Activated CD4-positive, alpha-beta T cell treated with anti-CD3 and anti-CD28 coated beads, Interleukin-2, amount 10 ng/mL, durations not matched to agents 7 days and 5 days (primary cell): ENCODE measurements around the gene MRPS27. TPM values are rescaled to one million over a fixed set of nuclear protein-coding genes. Genes with fewer than 3 reads are reported as not detected.

Experiments
- CTCF ChIA-PET: fragments of 350-600 bp; sonication (Branson Sonifier 250); formaldehyde crosslinking; loops from one replicate; lab custom pipeline; 2021; ENCODE audit warnings: antibody characterized with exemption; lab: Charles Lee
- POLR2A ChIA-PET: fragments of 350-600 bp; sonication (Branson Sonifier 250); formaldehyde crosslinking; loops from one replicate; lab custom pipeline; 2021; ENCODE audit warnings: antibody characterized with exemption; lab: Charles Lee
- DNase-seq: peaks from one replicate; pipeline ENCODE4 v3.0.0-alpha.2; 2020
- H3K27ac Mint-ChIP-seq: one replicate; pipeline ENCODE4 v1.8.0; 2021; ENCODE audit warnings: mild to moderate bottlenecking, moderate library complexity, mixed read lengths
- H3K27me3 Mint-ChIP-seq: one replicate; pipeline ENCODE4 v1.8.0; 2021; ENCODE audit warnings: mixed read lengths
- H3K36me3 Mint-ChIP-seq: one replicate; pipeline ENCODE4 v1.8.0; 2021; ENCODE audit warnings: low read depth, mixed read lengths
- H3K4me1 Mint-ChIP-seq: one replicate; pipeline ENCODE4 v1.8.0; 2021; ENCODE audit warnings: mixed read lengths
- H3K4me3 Mint-ChIP-seq: one replicate; pipeline ENCODE4 v1.8.0; 2021; ENCODE audit warnings: mild to moderate bottlenecking, moderate library complexity, mixed read lengths
- H3K9me3 Mint-ChIP-seq: one replicate; pipeline ENCODE4 v1.8.0; 2021; ENCODE audit warnings: mixed read lengths
- total RNA-seq, 2 experiments: library from RNA; stranded (reverse); gene quantifications; one replicate each; pipeline ENCODE4 v1.2.3, GENCODE V29; 2021

MRPS27 gene
- total RNA-seq, 2 experiments from 2014 or later: 49.2 to 63.4 TPM

- Mint-ChIP-seq H3K27me3 (peaks cover 36% of the 10 kb centered on the region), H3K27ac (no peak overlapping the region)
- CTCF ChIA-PET: no interaction called here
These were observed 124.5 kb downstream of the MRPS27 start for GRCh38 chr5:72195581-72195980.

GRCh38 chr5:72194846-72195245 lies 125.2 kb downstream of the MRPS27 start:
- Mint-ChIP-seq H3K4me1 (peaks cover 9% of the 10 kb centered on the region), H3K9me3 (peaks cover 2% of the 10 kb centered on the region), H3K27me3 (peaks cover 41% of the 10 kb centered on the region), H3K27ac (no peak overlapping the region), H3K4me3 (no peak overlapping the region), H3K36me3 (no peaks in the 10 kb centered on the region)
- ChIA-PET CTCF (no interaction called here), POLR2A (no interaction called here)
- DNase-seq: peak; percentile 27

More at GRCh38 chr5:72195581-72195980, 124.5 kb downstream of the MRPS27 start:
- no peak for DNase-seq
- peaks cover 9% of the 10 kb centered on the region for H3K4me1 Mint-ChIP-seq
- POLR2A ChIA-PET: no interaction called here
- peaks cover 2% of the 10 kb centered on the region for H3K9me3 Mint-ChIP-seq
- H3K36me3 Mint-ChIP-seq: no peaks in the 10 kb centered on the region
- no peak overlapping the region for H3K4me3 Mint-ChIP-seq

- CTCF ChIA-PET: no interaction called here
- peaks cover 2% of the 10 kb centered on the region for H3K9me3 Mint-ChIP-seq
- H3K27me3 Mint-ChIP-seq: peaks cover 50% of the 10 kb centered on the region
- DNase-seq: no peak
- H3K4me1 Mint-ChIP-seq: peaks cover 9% of the 10 kb centered on the region
- H3K27ac Mint-ChIP-seq: no peak overlapping the region
- no peaks in the 10 kb centered on the region for H3K36me3 Mint-ChIP-seq
- no peak overlapping the region for H3K4me3 Mint-ChIP-seq
- POLR2A ChIA-PET: no interaction called here
These were observed 128.6 kb downstream of the MRPS27 start for GRCh38 chr5:72191404-72191803.

- H3K27ac Mint-ChIP-seq: no peak overlapping the region
- no peak overlapping the region for H3K4me3 Mint-ChIP-seq
- H3K27me3 Mint-ChIP-seq: peaks cover 37% of the 10 kb centered on the region
- CTCF ChIA-PET: no interaction called here
- H3K4me1 Mint-ChIP-seq: no peaks in the 10 kb centered on the region
- no peaks in the 10 kb centered on the region for H3K9me3 Mint-ChIP-seq
- POLR2A ChIA-PET: no interaction called here
- H3K36me3 Mint-ChIP-seq: no peaks in the 10 kb centered on the region
- DNase-seq: no peak
These were observed 130.9 kb downstream of the MRPS27 start for GRCh38 chr5:72189146-72189545.

GRCh38 chr5:72188166-72188565 lies 131.9 kb downstream of the MRPS27 start:
- Mint-ChIP-seq H3K27ac (no peak overlapping the region), H3K9me3 (no peaks in the 10 kb centered on the region), H3K27me3 (peaks cover 34% of the 10 kb centered on the region), H3K4me1 (no peaks in the 10 kb centered on the region), H3K36me3 (no peaks in the 10 kb centered on the region), H3K4me3 (no peak overlapping the region)
- ChIA-PET CTCF (interaction anchor here (1.0 to 1.2 kb wide), 3 partner anchors 10 to 23 kb away, joined by 3 to 4 read pairs (median 3); no protein-coding TSS in a partner anchor), POLR2A (interaction anchor here (0.8 kb wide), 1 partner anchor 154 kb away, joined by 3 read pairs; no protein-coding TSS in a partner anchor)
- DNase-seq: no peak

- ChIA-PET POLR2A (interaction anchor here (0.8 kb wide), 1 partner anchor 153 kb away, joined by 3 read pairs; no protein-coding TSS in a partner anchor), CTCF (interaction anchor here (1.0 to 1.2 kb wide), 3 partner anchors 10 to 22 kb away, joined by 3 to 4 read pairs (median 3); no protein-coding TSS in a partner anchor)
- Mint-ChIP-seq H3K4me1 (no peaks in the 10 kb centered on the region), H3K9me3 (no peaks in the 10 kb centered on the region), H3K27me3 (peaks cover 37% of the 10 kb centered on the region), H3K36me3 (no peaks in the 10 kb centered on the region), H3K27ac (no peak overlapping the region), H3K4me3 (no peak overlapping the region)
- no peak for DNase-seq
These were observed 132.5 kb downstream of the MRPS27 start for GRCh38 chr5:72187388-72188075.

GRCh38 chr5:72185496-72186329 lies 134.3 kb downstream of the MRPS27 start:
- ChIA-PET POLR2A (no interaction called here), CTCF (no interaction called here)
- Mint-ChIP-seq H3K4me3 (no peak overlapping the region), H3K4me1 (no peaks in the 10 kb centered on the region), H3K36me3 (no peaks in the 10 kb centered on the region), H3K9me3 (no peaks in the 10 kb centered on the region), H3K27me3 (peaks cover 31% of the 10 kb centered on the region), H3K27ac (no peak overlapping the region)
- DNase-seq: no peak

GRCh38 chr5:72184408-72184807 lies 135.6 kb downstream of the MRPS27 start:
- ChIA-PET POLR2A (no interaction called here), CTCF (no interaction called here)
- peaks cover 34% of the 10 kb centered on the region for H3K27me3 Mint-ChIP-seq
- no peak overlapping the region for H3K4me3 Mint-ChIP-seq
- no peaks in the 10 kb centered on the region for H3K36me3 Mint-ChIP-seq
- H3K4me1 Mint-ChIP-seq: no peaks in the 10 kb centered on the region
- DNase-seq: no peak
- no peaks in the 10 kb centered on the region for H3K9me3 Mint-ChIP-seq
- no peak overlapping the region for H3K27ac Mint-ChIP-seq

- no peak for DNase-seq
- no peak overlapping the region for H3K4me3 Mint-ChIP-seq
- ChIA-PET POLR2A (no interaction called here), CTCF (no interaction called here)
- H3K36me3 Mint-ChIP-seq: no peaks in the 10 kb centered on the region
- H3K4me1 Mint-ChIP-seq: no peaks in the 10 kb centered on the region
- H3K27ac Mint-ChIP-seq: no peak overlapping the region
- no peaks in the 10 kb centered on the region for H3K9me3 Mint-ChIP-seq
- peaks cover 33% of the 10 kb centered on the region for H3K27me3 Mint-ChIP-seq
These were observed 136.9 kb downstream of the MRPS27 start for GRCh38 chr5:72183101-72183520.

- ChIA-PET CTCF (no interaction called here), POLR2A (no interaction called here)
- no peaks in the 10 kb centered on the region for H3K4me1 Mint-ChIP-seq
- no peak overlapping the region for H3K27ac Mint-ChIP-seq
- H3K36me3 Mint-ChIP-seq: no peaks in the 10 kb centered on the region
- DNase-seq: no peak
- H3K4me3 Mint-ChIP-seq: no peak overlapping the region
- H3K27me3 Mint-ChIP-seq: peaks cover 29% of the 10 kb centered on the region
- no peaks in the 10 kb centered on the region for H3K9me3 Mint-ChIP-seq
These were observed 137.4 kb downstream of the MRPS27 start for GRCh38 chr5:72182686-72183085.

GRCh38 chr5:72180925-72181324 lies 139.1 kb downstream of the MRPS27 start:
- Mint-ChIP-seq H3K27me3 (peaks cover 31% of the 10 kb centered on the region), H3K36me3 (no peaks in the 10 kb centered on the region), H3K4me1 (no peaks in the 10 kb centered on the region), H3K27ac (no peak overlapping the region), H3K4me3 (no peak overlapping the region), H3K9me3 (no peaks in the 10 kb centered on the region)
- no peak for DNase-seq
- CTCF ChIA-PET: interaction anchor here (0.6 kb wide), 1 partner anchor 1587 kb away, joined by 3 read pairs; no protein-coding TSS in a partner anchor
- POLR2A ChIA-PET: no interaction called here

GRCh38 chr5:72179816-72180440 lies 140.1 kb downstream of the MRPS27 start:
- POLR2A ChIA-PET: no interaction called here
- H3K36me3 Mint-ChIP-seq: no peaks in the 10 kb centered on the region
- CTCF ChIA-PET: no interaction called here

More at GRCh38 chr5:72179816-72180440, 140.1 kb downstream of the MRPS27 start:
- H3K27ac Mint-ChIP-seq: no peak overlapping the region
- no peaks in the 10 kb centered on the region for H3K4me1 Mint-ChIP-seq
- no peak for DNase-seq
- peaks cover 37% of the 10 kb centered on the region for H3K27me3 Mint-ChIP-seq
- no peak overlapping the region for H3K4me3 Mint-ChIP-seq
- H3K9me3 Mint-ChIP-seq: no peaks in the 10 kb centered on the region
